Brain pericyte (primary cell): ENCODE data around the gene FFAR1.

Experiments
- DNase-seq: peaks from one replicate; pipeline ENCODE4 v3.0.0-alpha.2; 2012; ENCODE audit warnings: low read depth, low spot score

FFAR1 gene

DNA sequence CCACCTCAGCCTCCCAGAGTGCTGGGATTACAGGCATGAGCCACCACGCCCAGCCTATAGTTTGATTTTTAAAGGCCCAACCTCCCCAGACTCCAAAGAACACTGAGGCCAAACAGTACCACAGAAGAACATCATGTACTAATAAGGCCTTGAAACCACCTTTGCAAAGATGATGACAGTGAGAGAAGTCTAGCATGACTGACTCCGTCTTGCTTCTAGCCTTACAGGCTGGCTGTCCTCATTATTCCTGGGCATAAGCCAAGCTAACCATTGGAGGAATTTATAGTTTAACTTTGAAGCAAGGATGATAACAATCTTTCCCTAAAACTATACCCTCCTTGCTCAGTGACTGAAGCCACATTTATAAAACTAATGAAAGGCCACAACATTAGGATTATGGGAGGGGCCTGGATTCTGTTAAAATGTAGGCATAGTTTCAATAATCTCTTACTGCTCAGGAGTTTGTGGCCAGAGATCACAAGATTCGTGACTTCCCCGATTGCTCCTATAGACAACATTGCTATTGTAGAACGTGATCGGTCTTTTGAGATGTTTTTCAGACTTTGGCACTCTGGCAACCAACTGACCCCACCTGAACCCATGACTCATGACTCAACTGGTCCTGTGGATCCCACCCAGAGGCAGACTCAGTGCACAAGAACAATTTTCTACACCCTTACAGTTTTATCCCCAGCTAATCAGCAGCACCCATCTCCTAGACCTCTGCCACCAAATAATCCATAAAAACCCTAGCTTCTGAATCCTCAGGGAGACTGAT lies 40.8 kb downstream of the FFAR1 start:
- no peak for DNase-seq

DNA sequence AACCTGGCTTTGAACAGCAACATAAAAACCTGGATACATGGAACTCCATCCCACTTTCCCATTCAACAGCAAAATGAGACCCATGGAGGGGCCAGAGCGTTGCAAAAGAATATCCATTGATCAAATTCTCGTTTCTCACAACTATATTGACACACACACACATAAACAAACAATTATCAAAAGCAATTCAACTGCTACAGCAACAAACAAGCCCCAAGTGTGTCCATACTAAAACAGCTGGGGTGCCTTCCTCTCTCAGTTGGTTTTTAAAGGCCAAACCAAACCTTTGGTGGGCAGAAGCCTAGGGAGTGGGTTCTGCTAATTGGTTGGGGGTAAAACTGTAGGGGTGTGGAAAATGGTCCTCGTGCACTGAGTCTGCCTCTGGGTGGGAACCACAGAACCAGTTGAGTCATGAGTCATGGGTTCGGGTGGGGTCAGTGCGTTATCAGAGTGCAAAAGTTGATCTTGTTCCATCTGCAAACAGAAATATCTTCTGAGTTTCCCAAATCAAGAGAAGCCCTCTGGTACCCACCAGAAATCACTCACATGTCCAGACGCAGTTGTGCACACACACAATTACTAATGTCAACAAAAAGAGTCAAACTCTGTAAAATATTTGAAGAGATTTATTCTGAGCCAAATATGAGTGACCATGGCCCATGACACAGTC lies 41.6 kb downstream of the FFAR1 start:
- DNase-seq = no peak

DNA sequence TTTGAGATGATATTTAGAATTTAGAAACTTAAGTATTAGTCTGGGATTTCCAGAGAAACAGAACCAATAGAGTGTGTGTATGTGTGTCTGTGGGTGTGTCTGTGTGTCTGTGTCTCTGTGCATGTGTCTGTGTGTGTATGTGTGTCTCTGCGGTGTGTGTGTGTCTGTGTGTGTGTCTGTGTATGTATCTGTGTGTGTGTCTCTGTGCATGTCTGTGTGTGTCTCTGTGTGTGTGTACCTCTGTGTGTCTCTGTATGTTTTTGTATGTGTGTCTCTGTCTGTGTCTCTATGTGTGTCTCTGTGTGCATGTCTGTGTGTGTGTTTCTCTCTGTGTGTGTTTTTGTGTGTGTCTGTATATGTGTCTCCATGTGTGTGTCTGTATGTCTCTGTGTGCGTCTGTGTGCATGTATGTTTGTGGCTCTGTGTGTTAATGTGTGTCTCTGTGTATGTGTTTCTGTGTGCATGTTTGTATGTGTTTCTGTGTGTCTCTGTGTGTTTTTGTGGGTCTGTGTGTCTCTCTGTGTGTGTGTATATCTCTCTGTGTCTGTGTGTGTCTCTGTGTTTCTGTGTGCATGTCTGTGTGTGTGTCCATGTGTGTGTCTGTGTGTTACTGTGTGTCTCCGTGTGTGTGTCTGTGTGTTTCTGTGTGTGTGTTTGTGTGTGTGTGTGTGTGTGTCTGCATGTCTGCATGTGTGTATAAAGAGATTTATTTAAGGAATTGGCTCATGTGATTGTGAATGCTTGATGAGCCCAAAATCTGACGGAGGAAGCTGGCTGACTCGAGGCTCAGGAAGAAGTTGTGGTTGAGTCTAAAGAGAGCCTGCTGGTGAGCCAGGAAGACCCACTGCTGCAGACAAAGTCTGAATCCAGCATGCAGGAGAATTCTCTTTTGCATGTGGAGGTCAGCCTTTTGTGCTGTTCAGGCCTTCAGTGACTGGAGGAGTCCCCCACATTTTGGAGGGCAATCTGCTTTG lies 45.3 kb downstream of the FFAR1 start:
- DNase-seq = no peak

DNA sequence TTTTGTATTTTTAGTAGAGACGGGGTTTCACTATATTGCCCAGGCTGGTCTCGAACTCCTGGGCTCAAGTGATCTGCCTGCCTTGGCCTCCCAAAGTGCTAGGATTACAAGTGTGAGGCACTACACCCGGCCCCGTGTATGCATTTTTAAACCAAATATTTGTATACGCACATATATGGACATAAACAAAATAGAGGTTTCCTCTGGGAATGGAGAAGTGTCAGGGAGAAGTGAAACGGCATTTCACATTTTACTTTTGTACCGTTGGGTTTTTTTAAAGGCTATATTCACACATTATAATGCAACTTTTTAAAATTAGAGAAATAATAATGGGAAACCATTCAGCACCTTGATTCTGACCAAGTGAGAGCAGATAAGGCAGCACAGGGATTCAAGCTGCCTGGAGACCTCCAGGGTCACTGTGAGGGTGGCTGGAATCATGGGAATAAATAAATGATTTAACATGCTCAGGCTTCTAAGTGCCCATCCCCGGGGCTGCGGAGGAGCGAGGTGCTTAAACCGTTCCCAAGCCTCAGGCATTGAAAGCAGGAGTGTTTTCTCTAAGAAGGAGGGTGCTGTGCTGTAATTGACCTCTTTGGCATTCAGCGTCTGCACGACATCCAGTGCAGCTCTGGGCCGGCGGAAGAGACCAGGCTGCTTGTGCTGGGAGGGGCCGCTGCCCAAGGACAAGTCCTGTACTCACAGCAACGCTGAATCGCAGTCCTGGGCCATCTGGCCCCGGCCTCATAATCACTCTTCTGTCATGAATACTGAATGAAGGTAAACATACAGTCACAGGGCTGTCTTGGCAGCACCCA lies 47.9 kb downstream of the FFAR1 start:
- DNase-seq = no peak

DNA sequence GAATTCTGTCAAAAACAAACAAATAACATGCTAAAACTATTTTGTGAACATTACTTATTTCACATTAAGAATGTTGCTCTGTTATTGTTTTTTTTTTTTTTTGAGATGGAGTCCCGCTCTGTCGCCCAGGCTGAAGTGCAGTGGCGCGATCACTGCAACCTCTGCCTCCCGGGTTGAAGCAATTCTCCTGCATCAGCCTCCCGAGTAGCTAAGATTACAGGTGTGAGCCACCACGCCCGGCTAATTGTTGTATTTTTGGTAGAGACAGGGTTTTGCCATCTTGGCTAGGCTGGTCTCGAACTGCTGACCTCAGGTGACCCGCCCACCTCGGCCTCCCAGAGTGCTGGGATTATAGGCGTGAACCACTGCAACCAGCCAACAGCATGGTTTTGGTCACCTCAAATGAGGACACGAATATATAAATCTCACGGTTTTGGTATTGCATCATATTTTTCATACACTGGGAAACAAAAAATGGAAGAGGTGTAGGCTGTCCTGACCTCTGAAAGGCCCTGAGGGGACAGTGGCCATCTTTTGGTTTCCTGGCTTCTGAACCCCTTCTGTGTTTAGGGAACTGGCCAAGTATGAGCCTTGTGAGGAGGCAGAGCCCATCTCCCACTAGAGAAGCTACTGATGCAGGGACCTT lies 48.7 kb downstream of the FFAR1 start:
- no peak for DNase-seq

GRCh38 chr19:35397064-35397463 lies 49.4 kb downstream of the FFAR1 start:
- DNase-seq = no peak
